ENCODE data around the gene SLC9A7. TPM values are rescaled to one million over a fixed set of nuclear protein-coding genes. Genes with fewer than 3 reads are reported as not detected.

SLC9A7 gene
- total RNA-seq, 2 donors from 2014 or later, result 1.4 to 2.2 TPM

DNA sequence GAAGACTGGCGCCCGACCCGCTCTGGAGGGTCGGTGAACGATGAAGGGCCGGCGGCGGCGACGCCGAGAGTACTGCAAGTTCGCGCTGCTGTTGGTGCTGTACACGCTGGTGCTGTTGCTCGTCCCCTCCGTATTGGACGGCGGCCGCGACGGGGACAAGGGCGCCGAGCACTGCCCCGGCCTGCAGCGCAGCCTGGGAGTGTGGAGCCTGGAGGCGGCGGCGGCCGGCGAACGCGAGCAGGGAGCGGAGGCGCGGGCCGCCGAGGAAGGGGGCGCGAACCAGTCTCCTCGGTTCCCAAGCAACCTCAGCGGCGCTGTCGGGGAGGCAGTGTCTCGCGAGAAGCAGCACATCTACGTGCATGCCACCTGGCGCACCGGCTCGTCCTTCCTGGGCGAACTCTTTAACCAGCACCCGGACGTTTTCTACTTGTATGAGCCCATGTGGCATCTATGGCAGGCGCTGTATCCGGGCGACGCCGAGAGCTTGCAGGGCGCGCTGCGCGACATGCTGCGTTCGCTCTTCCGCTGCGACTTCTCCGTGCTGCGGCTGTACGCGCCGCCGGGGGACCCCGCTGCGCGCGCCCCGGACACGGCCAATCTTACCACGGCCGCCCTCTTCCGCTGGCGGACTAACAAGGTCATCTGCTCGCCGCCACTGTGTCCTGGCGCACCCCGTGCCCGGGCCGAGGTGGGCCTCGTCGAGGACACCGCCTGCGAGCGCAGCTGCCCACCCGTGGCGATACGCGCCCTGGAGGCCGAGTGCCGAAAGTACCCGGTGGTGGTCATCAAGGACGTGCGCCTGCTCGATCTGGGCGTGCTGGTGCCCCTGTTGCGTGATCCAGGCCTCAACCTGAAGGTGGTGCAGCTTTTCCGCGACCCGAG lies 184.8 kb downstream of the SLC9A7 start:
- Histone ChIP-seq H3K36me3 (no peaks in the 10 kb centered on the region), H3K4me1 (no peaks in the 10 kb centered on the region), H3K9ac (ENCODE audit: low read depth in 2 of 2, low read length in 2 of 2) (peak overlapping the region; percentile 40 to 53), H3K27me3 (no peaks in the 10 kb centered on the region), H3K4me3 (peak overlapping the region; percentile 48), H3K9me3 (no peaks in the 10 kb centered on the region), H3K27ac (peak overlapping the region; percentile 39)
- intact Hi-C loops (cut with DNase I), result no loop called here
- peak; percentile 49 for DNase-seq
- TF ChIP-seq CTCF (IDR thresholded peaks at IDR 0.05), result no peak

GRCh38 chrX:46573331-46573891 lies 185.5 kb downstream of the SLC9A7 start, which contains the start of gene CHST7:
CHST7 (plus strand) TSS chrX:46573765; CDS start chrX:46573932, 167 bp downstream.
- peak within 1 kb of the TSS; percentile 48 for H3K4me3 ChIP-seq
- H3K36me3 ChIP-seq, result no peaks in the 10 kb centered on the region
- H3K27ac ChIP-seq, result peak within 1 kb of the TSS; percentile 39
- no peaks in the 10 kb centered on the region for H3K4me1 ChIP-seq
- H3K27me3 ChIP-seq, result no peaks in the 10 kb centered on the region
- DNase-seq, result peak; percentile 56
- peak within 1 kb of the TSS; percentile 40 to 53 for H3K9ac ChIP-seq (ENCODE audit: low read depth in 2 of 2, low read length in 2 of 2)
- no peaks in the 10 kb centered on the region for H3K9me3 ChIP-seq
- intact Hi-C loops (cut with DNase I), result no loop called here
- TF ChIP-seq CTCF (IDR thresholded peaks at IDR 0.05), result no peak

DNA sequence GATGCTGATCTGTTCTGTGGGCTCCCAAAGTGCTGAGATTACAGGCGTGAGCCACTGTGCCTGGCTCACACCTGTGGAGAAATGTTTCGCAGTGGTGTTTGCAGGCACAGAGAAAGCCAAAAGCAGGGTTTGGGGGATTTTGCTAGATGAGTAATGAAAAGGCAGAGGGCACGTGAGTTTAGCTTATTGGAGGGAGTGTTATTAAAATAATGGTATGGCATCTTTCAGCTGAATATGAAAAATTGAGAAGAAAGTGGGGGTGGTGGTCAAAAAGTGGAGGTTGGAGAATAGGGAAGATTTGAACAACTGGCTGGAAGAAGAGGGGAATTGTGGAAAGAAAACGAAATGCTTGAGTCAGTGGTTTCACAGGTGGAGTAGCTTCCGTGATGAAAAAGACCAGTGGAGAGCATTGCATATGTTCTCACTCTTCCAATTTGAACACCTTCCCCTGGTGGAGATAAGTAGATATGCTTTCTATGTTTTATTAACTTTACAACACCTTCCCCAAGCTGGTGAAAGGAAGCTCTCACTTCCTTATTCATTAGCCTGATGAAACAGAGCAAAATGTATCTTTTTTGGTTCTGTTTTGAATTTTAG lies 186.5 kb downstream of the SLC9A7 start:
- Histone ChIP-seq H3K9ac (ENCODE audit: low read depth in 2 of 2, low read length in 2 of 2) (no peak overlapping the region), H3K36me3 (no peaks in the 10 kb centered on the region), H3K27me3 (no peaks in the 10 kb centered on the region), H3K4me3 (no peak overlapping the region), H3K9me3 (no peaks in the 10 kb centered on the region), H3K4me1 (no peaks in the 10 kb centered on the region), H3K27ac (no peak overlapping the region)
- intact Hi-C loops (cut with DNase I), result no loop called here
- no peak for DNase-seq
- TF ChIP-seq CTCF (IDR thresholded peaks at IDR 0.05), result no peak

DNA sequence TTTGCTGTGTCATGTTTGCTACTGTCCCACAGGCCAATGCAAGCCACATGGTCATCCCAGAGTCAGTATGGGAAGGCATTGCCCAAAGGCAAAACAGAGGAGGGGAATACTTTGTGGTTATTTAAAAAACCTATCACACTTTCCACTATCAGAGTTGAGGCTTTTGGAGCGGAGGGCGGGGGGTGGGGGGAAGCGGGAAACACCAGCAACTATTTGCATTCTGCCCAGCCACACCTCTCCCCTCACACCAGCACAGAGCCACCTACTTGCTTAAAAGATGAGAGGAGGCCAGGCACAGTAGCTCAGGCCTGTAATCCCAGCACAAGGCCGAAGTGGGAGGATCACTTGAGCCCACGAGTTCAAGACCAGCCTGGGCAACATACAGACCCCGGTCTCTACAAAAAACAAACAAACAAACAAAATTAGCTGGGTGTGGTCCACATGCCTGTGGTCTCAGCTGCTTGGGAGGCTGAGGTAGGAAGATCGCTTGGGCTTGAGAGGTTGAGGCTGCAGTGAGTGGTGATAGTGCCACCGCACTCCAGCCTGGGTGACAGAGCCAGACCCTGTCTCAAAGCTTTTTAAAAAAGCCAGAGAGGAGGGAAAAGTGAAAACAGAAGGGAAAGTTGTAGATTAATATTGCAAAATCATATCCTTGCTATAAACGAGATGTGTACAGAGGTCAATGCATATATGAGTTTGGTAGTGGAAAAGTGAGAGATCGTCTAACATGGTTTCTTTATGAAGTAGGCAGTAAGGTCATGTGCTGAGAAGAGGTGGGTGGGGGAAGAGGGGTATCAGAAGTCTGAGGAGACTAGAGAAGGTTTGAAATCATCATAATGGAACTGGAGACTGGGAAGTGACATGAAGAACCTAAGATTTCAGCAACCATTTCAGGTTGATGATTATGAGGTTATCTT lies 187.2 kb downstream of the SLC9A7 start:
- no peak for DNase-seq
- intact Hi-C loops (cut with DNase I), result no loop called here

More for the DNA sequence above, 187.2 kb downstream of the SLC9A7 start:
- H3K9me3 ChIP-seq, result no peaks in the 10 kb centered on the region
- no peak for TF ChIP-seq CTCF (IDR thresholded peaks at IDR 0.05)
- no peaks in the 10 kb centered on the region for H3K27me3 ChIP-seq
- no peak overlapping the region for H3K4me3 ChIP-seq
- H3K36me3 ChIP-seq, result no peaks in the 10 kb centered on the region
- H3K27ac ChIP-seq, result no peak overlapping the region
- H3K4me1 ChIP-seq, result no peaks in the 10 kb centered on the region
- H3K9ac ChIP-seq (ENCODE audit: low read depth in 2 of 2, low read length in 2 of 2), result no peak overlapping the region
